GM19239 (cell line): Measurements from ENCODE around the gene CNRIP1.
A peak's percentile ranks its signal among the peaks of the same experiment; 100 is the strongest.
"Not testable (repeated sequence)": the region's sequence is repeated elsewhere in the genome, so short reads cannot be mapped to it uniquely, and the experiment has no call there.

Experiments used
- DNase-seq: peaks from one replicate; pipeline ENCODE4 v3.0.0; 2011; ENCODE audit warnings: low spot score; ENCODE audit not compliant: insufficient read length
- FAIRE-seq: peaks from 2 replicates; lab custom pipeline; 2011; peaks lifted over from hg19 to GRCh38; lab: Jason Lieb, UNC

Gene CNRIP1

GRCh38 chr2:68319398-68320117 is at the start of gene CNRIP1:
CNRIP1 (minus strand) TSS chr2:68319949; CDS start chr2:68319400, 549 bp downstream.
- DNase-seq (no peak), FAIRE-seq (no peak)

- DNase-seq (no peak), FAIRE-seq (no peak)
Observed at GRCh38 chr2:68369337-68369734, 49.6 kb upstream of the CNRIP1 start.

DNA sequence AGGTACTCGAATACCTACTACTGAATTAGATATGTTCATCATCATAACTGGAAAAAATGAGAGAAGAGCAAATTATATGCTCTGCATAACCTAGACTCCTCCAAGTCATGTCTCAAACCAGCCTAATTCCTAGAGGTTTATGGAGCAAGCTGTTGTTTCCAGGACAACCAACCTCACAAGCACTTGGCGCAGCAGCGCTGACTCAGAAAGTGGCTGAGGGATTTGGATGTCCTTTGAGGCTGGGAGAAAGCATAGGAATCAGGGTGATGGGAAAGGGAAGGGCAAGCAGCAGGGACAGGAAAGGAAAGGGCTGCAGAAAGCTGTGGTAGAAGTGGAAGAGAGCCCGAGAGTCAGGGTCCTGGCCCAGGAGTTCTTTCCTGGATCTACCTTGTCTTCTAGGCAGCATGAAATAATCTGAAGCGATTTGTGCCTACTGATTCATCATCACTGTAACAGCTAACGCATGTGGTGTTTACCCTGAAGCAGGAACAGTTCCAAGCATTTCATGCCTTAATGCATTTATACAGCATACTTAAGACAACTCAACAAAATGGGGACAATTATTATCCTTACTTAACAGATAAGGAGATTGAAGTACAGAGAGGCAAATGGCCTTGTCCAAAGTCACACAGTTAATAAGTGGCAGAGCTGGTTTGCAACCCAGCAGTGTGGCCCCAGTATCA is 49.0 kb upstream of the CNRIP1 start:
- peak; percentile 70 for FAIRE-seq

DNA sequence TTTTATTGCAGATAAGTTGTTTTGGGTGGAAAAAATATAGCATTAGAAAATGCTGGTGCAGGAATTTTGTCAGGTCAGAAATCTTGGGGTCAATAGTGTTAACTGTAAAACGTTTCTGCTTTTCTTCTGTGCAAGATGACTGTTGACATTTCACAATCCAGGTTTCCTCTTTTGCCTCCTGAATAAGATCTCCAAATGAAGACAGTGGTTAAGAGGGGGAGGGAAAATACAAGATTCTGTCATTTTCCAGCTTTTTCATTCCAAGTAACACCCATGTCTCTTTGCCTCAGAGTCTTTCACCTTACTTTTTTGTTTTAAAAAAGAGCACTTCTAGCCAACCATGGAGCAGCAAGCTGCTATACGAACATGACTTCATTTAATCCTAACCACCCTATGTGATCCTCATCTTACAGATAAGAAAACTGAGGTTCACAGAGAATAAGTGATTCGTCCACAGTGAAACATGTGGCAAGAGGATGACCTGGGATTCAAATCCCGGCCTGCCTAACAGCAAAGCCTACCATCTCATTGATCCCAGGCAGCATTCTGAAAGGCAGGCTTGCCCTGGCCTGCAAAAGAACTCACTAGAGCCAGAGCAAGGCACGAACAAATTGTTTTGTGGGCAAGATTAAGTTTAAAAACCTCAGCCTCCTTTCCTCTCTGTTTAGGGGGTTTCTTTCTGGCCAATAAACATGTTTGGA is 48.4 kb upstream of the CNRIP1 start:
- FAIRE-seq: peak; percentile 44
- DNase-seq: no peak

More for the DNA sequence above, 49.0 kb upstream of the CNRIP1 start:
- no peak for DNase-seq

DNA sequence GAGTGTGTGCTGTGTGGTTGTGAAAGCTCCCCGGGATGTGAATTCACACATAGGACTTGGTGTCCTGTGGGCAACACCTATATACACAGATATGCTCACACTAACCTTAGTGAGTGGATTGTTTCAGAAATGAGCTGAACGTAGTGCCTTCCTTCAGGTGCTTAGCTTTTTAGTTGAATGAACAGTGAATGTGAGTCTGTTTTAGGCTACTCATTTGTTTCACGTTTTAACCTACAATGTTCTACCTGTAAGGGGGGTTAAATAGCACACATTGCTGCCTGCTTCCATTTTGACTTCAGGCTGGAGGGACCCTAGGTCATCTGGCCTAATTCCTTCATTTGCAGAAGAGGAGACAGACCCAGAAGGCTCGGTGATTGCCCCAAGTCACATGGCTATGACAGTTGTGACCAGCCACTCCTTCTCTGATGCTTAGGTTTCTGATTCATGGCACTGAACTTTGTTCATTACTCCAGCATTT is 46.4 kb upstream of the CNRIP1 start:
- DNase-seq (no peak), FAIRE-seq (peak; percentile 93)

DNA sequence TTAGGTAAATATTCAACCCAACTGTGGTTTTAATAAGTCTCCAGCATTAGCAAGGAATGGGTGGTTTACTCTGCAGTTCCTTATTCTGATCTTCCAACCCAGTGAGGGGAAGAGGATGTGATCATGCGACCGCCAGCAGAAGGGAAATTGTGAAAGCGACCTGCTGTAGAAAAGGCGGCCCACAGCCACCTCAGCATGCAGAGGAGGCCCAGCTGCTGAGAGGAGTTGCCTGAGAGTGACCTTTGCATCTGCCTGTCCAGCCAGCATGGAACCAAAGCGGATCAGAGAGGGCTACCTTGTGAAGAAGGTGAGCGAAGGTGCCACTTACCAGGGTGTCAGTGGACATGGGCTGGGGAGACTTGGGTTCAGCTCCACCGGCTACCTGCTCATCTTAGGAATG is 45.3 kb upstream of the CNRIP1 start, which contains the start of gene PLEK:
PLEK (plus strand) TSS at position 196 of the 400 bp plus-strand sequence; CDS start at position 266, 70 bp downstream.
- no peak for DNase-seq
- peak; percentile 95 for FAIRE-seq

DNA sequence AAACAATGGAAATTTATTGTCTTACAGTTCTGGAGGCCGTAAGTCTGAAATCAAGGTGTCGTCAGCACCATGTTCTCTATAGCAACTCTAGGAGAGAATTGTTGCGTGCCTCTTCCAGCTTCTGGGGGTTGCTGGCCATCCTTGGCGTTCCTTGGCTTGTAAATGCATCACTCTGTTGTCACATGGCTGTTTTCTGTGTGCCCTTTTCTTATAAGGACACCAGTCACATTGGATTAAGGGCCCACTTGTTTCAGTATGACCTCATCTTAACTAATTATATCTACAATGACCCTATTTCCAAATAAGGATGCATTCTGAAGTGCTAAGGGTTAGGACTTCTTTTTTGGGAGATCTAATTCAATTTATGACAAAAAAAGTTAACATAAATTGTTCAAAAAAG is 44.0 kb upstream of the CNRIP1 start:
- no peak for DNase-seq
- peak; percentile 88 for FAIRE-seq

DNA sequence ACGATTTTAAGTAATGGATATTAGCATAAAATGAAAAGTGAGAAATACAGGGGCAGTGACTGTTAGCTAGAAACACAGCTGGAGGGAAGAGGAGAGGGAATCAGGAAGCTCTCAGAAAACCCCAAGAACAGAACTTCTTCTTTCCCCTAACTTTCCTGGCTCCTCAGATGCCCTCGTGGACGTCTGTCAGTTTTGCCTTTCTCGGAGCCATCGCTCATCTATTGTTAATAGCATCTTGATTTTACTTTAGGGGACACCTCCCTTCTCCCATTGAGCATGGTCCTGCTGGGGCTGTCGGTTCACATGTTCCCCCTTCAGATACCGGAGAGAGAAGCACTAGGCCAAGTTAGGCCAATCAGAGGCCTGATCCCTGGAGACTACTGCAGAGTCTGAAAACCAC is 43.0 kb upstream of the CNRIP1 start:
- DNase-seq (no peak), FAIRE-seq (no peak)

GRCh38 chr2:68362069-68362468 is 42.3 kb upstream of the CNRIP1 start:
- no peak for DNase-seq
- peak; percentile 99 for FAIRE-seq

DNA sequence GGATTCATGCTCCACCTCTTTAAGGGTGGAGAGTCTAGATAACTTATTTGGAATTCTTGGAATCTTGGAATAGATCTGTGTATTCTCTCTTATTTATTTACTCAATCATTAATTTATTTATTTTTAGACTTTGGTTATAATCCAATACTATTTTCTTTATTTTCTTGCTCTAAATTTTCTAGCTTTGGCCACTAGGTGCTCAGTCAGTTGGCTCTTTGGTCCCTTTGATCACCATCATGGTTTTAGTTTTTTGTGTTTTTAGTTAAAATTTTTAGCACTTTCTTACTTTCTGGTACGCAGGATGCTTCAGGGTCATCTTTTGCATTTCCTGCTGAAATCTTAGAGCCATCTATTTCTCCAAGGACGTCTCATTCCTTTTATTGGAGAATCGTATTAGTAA is 40.1 kb upstream of the CNRIP1 start:
- DNase-seq: no peak
- no peak for FAIRE-seq

DNA sequence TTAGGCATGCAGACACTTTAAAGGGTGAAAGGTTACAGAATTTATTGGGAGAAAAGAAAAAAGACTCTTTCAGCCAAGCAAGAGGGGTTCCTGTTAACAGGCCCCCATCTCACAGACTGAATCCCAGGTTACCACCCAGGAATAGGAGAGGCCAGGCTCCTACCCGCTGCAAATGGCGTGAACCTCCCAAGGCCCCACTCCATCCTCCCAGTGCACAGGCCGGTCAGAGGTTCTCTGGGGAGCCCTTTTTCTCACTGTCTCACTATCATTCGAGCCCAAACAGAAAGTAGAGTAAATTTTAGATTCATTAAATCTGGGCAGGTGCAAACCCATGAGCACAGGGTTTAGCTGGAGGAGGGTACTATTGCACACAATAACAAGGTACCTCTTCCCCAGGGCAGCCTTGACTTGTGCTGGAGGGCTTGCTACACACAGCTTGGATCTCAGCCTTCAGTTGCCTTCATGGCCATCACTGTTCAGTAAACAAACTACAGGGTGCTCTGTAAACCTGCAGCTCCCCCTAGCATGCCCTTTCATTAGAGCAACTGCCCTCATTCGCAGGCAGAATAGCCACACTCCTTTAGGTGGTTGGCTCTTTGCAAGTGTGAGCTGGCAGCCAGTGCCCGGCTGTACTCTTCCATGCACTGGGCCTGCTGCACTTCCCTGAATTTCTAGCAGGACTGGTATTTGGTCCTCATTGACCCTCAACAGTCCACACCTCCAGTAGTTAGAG is 38.0 kb upstream of the CNRIP1 start:
- DNase-seq (no peak), FAIRE-seq (peak; percentile 83)

DNA sequence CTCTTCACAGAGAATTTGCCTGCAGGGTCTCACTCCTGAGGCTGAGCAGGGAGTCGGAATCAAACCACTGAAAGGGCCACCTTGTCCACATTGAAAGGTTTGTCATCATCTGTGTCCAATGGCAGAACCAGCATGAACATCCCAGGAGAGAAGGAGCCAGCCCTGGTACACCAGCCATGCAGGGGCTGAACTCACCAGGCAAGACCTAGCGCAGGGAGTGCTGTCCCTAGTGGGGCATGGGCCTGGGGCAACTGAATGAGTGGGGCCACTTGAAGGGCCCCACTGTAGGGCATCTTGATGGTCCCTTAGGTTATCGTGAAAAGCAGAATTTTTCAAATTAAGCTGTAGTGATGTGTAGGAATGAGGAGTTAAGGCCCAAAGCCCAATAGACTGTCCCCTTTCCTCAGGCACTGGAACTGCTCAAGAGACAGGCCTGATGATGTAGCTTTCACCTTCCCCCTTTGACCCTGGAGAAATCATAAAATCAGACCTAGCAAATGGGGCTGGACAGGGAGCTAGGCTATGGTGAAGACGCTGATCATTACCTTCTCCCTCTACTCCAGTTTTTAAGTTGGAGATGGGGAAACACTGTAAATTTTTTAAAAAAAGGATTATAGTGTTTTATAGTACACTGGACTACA is 37.0 kb upstream of the CNRIP1 start:
- DNase-seq: no peak
- FAIRE-seq: no peak

- no peak for DNase-seq
- FAIRE-seq: no peak
Observed at GRCh38 chr2:68352651-68353391, 33.1 kb upstream of the CNRIP1 start.

GRCh38 chr2:68351997-68352396 is 32.2 kb upstream of the CNRIP1 start:
- no peak for FAIRE-seq
- no peak for DNase-seq

DNA sequence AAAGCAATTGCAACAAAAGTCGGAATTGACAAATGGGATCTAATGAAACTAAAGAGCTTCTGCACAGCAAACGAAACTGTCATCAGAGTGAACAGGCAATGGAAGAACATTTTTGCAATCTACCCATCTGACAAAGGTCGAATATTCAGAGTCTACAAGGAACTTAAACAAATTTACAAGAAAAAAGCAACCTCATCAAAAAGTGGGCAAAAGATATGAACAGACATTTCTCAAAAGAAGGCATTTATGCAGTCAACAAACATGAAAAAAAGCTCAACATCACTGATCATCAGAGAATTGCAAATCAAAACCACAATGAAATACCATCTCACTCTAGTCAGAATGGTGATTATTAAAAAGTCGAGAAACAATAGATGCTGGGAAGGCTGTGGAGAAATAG is 29.3 kb upstream of the CNRIP1 start:
- not testable (repeated sequence) for DNase-seq, FAIRE-seq

DNA sequence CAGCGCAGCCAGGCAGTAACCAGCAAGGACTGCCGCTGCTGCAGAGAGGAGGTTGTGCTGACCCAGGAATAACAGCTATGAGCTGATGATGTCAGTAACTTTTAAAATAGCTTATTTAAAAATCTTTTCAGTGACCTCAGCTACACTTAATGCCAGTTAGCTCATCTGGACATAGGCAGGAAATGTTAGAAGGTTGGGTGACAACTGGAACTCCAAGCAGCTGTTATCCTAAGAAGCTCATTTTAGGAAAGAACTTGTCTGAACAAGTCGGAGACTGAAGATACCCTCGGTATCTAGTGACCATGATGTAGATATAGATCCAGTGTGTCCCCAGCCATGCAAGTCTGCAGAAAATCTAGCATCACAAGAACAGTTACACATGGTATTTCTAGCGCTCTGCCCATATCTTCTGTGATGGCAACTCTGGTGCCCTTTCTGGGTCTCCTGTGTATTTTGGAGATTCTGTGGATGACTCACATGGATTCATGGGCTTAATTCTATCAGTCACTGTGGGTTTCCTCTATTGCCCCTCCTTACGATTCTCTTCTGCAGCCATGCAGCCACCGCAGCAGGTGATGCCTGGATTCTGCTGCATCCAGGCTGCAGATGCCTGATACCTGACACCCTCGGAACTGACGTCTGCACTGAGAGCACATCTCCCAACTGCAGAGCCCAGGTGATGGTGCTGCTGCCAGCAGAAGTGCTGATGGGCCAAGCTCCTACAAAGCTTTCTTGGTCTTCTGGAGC is 25.6 kb upstream of the CNRIP1 start:
- FAIRE-seq (no peak), DNase-seq (no peak)

DNA sequence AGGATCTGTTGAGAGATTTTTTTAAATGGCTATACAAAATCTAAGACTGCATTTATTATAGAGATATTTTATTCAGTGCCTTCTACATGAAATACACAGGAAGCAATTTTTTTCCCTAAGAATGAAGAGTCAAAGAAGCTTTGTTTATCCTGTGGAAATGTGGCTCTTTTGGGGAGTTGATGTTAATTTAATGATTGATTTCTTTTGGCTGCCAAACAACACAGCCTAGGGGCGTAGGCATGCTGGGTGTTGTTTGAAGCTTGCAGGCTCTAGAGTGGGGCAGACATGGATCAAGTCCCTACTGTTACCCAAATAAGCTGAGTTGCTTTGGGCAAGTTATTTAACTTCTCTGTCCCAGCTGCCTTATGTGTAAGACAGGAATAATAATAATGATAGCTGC is 24.3 kb upstream of the CNRIP1 start:
- DNase-seq (no peak), FAIRE-seq (no peak)

- no peak for DNase-seq
- no peak for FAIRE-seq
Observed at GRCh38 chr2:68342470-68342869, 22.7 kb upstream of the CNRIP1 start.
